Muscle layer of colon (tissue), 2 donors: ENCODE results near the gene DENND5B.

Experiments
- H3K27ac ChIP-seq: one replicate; pipeline ENCODE4 v1.7.0; 2013; ENCODE audit warnings: low read depth, mild to moderate bottlenecking, low read length, moderate library complexity
- H3K27me3 ChIP-seq, 2 donors: one replicate each; pipeline ENCODE4 v1.7.0; 2013; ENCODE audit warnings: low read length in 2 of 2, mild to moderate bottlenecking in 2 of 2; ENCODE audit not compliant: insufficient read depth in 2 of 2, control insufficient read depth in 1 of 2
- H3K36me3 ChIP-seq: one replicate; pipeline ENCODE4 v1.7.0; 2013; ENCODE audit warnings: mild to moderate bottlenecking, low read length; ENCODE audit not compliant: insufficient read depth
- H3K4me1 ChIP-seq: one replicate; pipeline ENCODE4 v1.7.0; 2013; ENCODE audit warnings: mild to moderate bottlenecking, low read length; ENCODE audit not compliant: insufficient read depth
- H3K4me3 ChIP-seq, 2 donors: one replicate each; pipeline ENCODE4 v1.7.0; 2013; ENCODE audit warnings: low read length in 2 of 2, low read depth in 1 of 2, mild to moderate bottlenecking in 1 of 2, moderate library complexity in 1 of 2
- H3K9ac ChIP-seq: one replicate; pipeline ENCODE4 v1.7.0; 2013; ENCODE audit warnings: low read length
- H3K9me3 ChIP-seq: one replicate; pipeline ENCODE4 v1.7.0; 2013; ENCODE audit warnings: mild to moderate bottlenecking, low read length
- donor health status: abdominal sarcoma.
- donor health status: Adenocarcinoma of cecum.

Gene DENND5B

GRCh38 chr12:31368666-31369361 is 222.1 kb downstream of the DENND5B start:
- no peak overlapping the region for H3K9ac ChIP-seq
- no peaks in the 10 kb centered on the region for H3K9me3 ChIP-seq
- no peak overlapping the region for H3K27ac ChIP-seq
- peaks cover 9% of the 10 kb centered on the region for H3K4me1 ChIP-seq
- no peaks in the 10 kb centered on the region for H3K27me3 ChIP-seq
- no peak overlapping the region for H3K4me3 ChIP-seq
- no peaks in the 10 kb centered on the region for H3K36me3 ChIP-seq

- Histone ChIP-seq H3K27me3 (no peaks in the 10 kb centered on the region), H3K4me3 (no peak overlapping the region), H3K9ac (no peak overlapping the region), H3K36me3 (no peaks in the 10 kb centered on the region), H3K27ac (no peak overlapping the region), H3K4me1 (peaks cover 9% of the 10 kb centered on the region), H3K9me3 (no peaks in the 10 kb centered on the region)
These were observed 224.8 kb downstream of the DENND5B start for GRCh38 chr12:31366104-31366621.

- Histone ChIP-seq H3K27me3 (no peaks in the 10 kb centered on the region), H3K4me1 (no peaks in the 10 kb centered on the region), H3K27ac (no peak overlapping the region), H3K9ac (no peak overlapping the region), H3K4me3 (no peak overlapping the region), H3K9me3 (no peaks in the 10 kb centered on the region), H3K36me3 (no peaks in the 10 kb centered on the region)
These were observed 227.1 kb downstream of the DENND5B start for GRCh38 chr12:31363831-31364230.

GRCh38 chr12:31363416-31363809 is 227.5 kb downstream of the DENND5B start:
- no peaks in the 10 kb centered on the region for H3K4me1 ChIP-seq
- no peaks in the 10 kb centered on the region for H3K27me3 ChIP-seq
- H3K9ac ChIP-seq = no peak overlapping the region
- no peak overlapping the region for H3K4me3 ChIP-seq
- no peaks in the 10 kb centered on the region for H3K9me3 ChIP-seq
- no peak overlapping the region for H3K27ac ChIP-seq
- no peaks in the 10 kb centered on the region for H3K36me3 ChIP-seq

DNA sequence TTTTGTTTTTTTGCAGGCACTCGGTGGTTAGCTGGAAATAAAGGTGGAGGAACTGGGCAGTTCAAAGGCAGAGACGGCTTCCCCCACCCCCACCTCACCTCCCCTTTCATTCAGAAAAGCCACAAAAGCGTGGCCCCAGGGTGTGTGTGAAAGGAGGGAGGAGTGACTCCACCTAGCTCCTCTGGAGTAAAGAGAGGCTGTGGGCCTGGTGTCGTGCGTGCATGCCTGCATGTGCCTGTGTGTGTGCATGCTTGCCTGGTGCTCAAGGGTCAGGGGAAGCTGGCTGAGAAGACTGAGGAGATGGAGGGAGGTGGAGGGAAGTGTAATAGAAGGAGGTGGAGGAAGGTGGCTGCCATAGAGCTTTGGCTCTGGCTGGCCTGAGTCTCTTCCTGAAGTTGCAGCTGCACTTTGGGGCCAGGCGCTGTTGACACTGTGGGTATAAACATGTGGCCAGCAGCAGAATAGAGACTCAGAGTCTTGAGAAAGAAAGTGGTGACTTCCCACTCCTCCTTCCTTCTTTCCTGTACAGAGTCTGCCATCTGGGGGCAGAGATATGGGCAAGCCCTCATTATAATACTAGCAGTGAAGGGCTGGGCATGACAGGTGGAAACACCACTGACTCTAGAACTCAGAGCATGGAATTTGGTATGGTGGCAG is 228.0 kb downstream of the DENND5B start:
- H3K4me1 ChIP-seq = no peaks in the 10 kb centered on the region
- H3K9ac ChIP-seq = no peak overlapping the region
- no peak overlapping the region for H3K4me3 ChIP-seq
- H3K36me3 ChIP-seq = no peaks in the 10 kb centered on the region
- no peaks in the 10 kb centered on the region for H3K9me3 ChIP-seq
- no peaks in the 10 kb centered on the region for H3K27me3 ChIP-seq
- no peak overlapping the region for H3K27ac ChIP-seq

GRCh38 chr12:31362115-31362758 is 228.7 kb downstream of the DENND5B start:
- H3K9ac ChIP-seq = no peak overlapping the region
- H3K4me1 ChIP-seq = no peaks in the 10 kb centered on the region
- H3K36me3 ChIP-seq = no peaks in the 10 kb centered on the region
- H3K9me3 ChIP-seq = no peaks in the 10 kb centered on the region
- no peak overlapping the region for H3K27ac ChIP-seq
- no peak overlapping the region for H3K4me3 ChIP-seq
- H3K27me3 ChIP-seq = no peaks in the 10 kb centered on the region

DNA sequence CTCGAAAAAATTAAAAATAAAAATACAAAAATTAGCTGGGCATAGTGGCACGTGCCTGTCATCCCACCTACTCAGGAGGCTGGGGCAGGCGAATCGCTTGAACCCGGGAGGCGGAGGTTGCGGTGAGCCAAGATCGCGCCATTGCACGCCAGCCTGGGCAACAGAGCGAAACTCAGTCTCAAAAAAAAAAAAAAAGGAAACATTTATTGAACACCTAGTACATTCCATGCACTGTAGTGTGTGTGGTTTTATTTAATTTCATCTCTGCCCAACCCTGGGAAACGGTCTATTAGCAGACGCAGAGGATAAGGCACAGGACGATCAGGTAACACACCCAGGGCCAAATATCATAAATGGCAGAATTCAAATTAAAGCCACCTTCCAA is 229.2 kb downstream of the DENND5B start:
- H3K27me3 ChIP-seq = no peaks in the 10 kb centered on the region
- no peak overlapping the region for H3K9ac ChIP-seq
- no peak overlapping the region for H3K4me3 ChIP-seq
- H3K27ac ChIP-seq = no peak overlapping the region
- no peaks in the 10 kb centered on the region for H3K36me3 ChIP-seq
- no peaks in the 10 kb centered on the region for H3K4me1 ChIP-seq
- no peaks in the 10 kb centered on the region for H3K9me3 ChIP-seq

DNA sequence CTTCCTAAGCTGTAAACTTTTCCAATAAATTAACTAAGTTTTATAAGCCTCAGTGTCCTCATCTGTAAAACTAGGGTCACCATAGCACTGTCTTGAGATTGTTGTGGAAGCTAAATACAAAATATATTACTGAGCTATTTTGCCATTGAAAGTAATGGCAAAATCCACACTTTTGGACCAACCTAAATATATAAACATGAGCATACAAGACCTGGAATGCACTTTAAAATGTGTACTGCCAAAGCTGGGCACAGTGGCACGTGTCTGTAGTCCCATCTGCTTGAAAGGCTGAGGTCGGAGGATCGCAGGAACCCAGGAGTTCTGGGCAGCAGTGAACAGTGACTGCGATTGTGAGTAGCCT is 235.2 kb downstream of the DENND5B start:
- Histone ChIP-seq H3K4me1 (no peaks in the 10 kb centered on the region), H3K9ac (no peak overlapping the region), H3K27me3 (no peaks in the 10 kb centered on the region), H3K36me3 (no peaks in the 10 kb centered on the region), H3K27ac (no peak overlapping the region), H3K4me3 (no peak overlapping the region), H3K9me3 (no peaks in the 10 kb centered on the region)

DNA sequence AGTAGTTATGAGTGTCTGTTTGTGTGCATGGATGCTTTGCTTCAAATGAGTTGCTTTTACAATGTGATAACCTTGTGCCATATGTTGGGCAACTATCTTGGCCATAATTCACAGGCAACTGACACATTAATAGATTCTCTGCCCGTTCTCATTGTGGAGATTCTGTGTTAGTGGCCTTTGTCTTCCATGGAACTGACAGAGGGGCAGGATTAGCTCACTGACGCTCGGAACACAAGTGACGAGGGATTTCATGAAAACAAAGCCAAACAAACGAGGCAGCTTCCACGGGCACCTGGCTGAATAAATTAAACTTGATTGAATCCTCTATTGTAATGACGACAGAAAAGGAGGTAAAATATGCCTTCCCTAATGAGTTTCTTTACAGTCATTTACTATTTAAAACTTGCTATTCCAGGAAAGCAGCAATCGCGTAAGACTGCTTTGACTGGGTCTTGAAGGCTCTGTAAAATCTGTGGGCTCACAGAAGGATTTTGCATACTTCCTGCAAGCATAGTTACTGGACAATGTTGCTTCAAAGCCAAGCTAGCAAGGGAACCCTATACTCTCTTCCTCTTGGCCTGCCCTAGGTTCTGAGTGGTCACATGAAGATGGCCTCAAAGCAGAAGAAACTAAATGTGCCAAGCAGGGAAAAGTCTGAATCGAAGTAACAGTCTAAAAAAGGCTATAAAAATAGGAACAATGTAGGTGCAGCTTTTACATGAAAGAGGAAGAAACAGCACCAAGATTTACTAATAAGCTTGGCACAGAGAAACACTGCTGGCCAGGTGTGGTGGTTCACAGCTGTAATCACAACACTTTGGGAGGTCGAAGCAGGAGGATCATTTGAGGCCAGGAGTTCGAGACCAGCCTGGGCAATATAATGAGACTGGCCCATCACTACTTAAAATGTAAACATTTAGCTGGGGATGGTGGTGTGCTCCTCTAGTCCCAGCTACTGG is 236.9 kb downstream of the DENND5B start:
- H3K36me3 ChIP-seq = no peaks in the 10 kb centered on the region
- no peak overlapping the region for H3K9ac ChIP-seq
- H3K4me1 ChIP-seq = no peaks in the 10 kb centered on the region
- H3K27me3 ChIP-seq = no peaks in the 10 kb centered on the region
- no peak overlapping the region for H3K4me3 ChIP-seq
- H3K27ac ChIP-seq = no peak overlapping the region
- no peaks in the 10 kb centered on the region for H3K9me3 ChIP-seq

DNA sequence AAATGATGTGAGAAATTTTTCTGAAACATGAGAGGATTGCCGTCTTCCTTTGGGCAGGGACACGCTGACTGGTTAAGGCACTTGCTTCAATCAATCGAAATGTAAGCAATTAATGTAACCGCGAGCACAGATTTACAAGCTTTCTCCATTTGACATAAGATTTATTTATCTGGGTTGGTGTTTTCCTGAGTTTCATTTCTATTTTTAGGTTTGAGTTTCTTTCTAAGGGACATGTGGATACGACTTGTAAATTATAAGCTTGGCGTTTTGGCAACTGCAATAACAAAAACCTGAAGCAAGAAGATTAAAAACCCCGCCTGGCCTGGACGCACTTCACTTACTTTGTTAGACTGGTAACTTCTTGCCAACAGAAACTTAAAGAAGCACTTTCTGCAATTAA is 244.7 kb downstream of the DENND5B start:
- no peak overlapping the region for H3K27ac ChIP-seq
- H3K4me3 ChIP-seq = no peak overlapping the region
- no peaks in the 10 kb centered on the region for H3K9me3 ChIP-seq
- H3K4me1 ChIP-seq = no peaks in the 10 kb centered on the region
- H3K27me3 ChIP-seq = no peaks in the 10 kb centered on the region
- H3K9ac ChIP-seq = no peak overlapping the region
- no peaks in the 10 kb centered on the region for H3K36me3 ChIP-seq

GRCh38 chr12:31343139-31343538 is 247.8 kb downstream of the DENND5B start:
- Histone ChIP-seq H3K9me3 (no peaks in the 10 kb centered on the region), H3K9ac (no peak overlapping the region), H3K27ac (no peak overlapping the region), H3K27me3 (no peaks in the 10 kb centered on the region), H3K36me3 (no peaks in the 10 kb centered on the region), H3K4me3 (no peak overlapping the region), H3K4me1 (no peaks in the 10 kb centered on the region)
